Smooth muscle cell (in vitro differentiated cells): Measurements from ENCODE around the gene PITPNM3. TPM values are rescaled to one million over a fixed set of nuclear protein-coding genes. Genes with fewer than 3 reads are reported as not detected.

Experiments used
- DNase-seq: peaks from one replicate; lab custom pipeline; 2025; ENCODE audit not compliant: unreplicated experiment; lab: John Stamatoyannopoulos, UW
- H2AFZ ChIP-seq: fragments of 200-600 bp; sonication (generic); 2 replicates; pipeline ENCODE4 v1.6.0; 2016; ENCODE audit warnings: antibody characterized with exemption, low read depth, mild to moderate bottlenecking
- H3F3A ChIP-seq: fragments of 200-600 bp; sonication (generic); 2 replicates; pipeline ENCODE4 v1.6.0; 2017; ENCODE audit warnings: antibody characterized with exemption, low read depth
- H3K27ac ChIP-seq: fragments of 200-600 bp; sonication (generic); 2 replicates; pipeline ENCODE4 v1.5.1; 2016; ENCODE audit warnings: low read depth, mild to moderate bottlenecking
- H3K27me3 ChIP-seq: fragments of 200-600 bp; sonication (generic); 2 replicates; pipeline ENCODE4 v1.6.1; 2016; ENCODE audit warnings: low read depth, mild to moderate bottlenecking
- H3K36me3 ChIP-seq: fragments of 200-600 bp; sonication (generic); 2 replicates; pipeline ENCODE4 v1.5.1; 2016; ENCODE audit warnings: low read depth
- H3K4me1 ChIP-seq: fragments of 200-600 bp; sonication (generic); 2 replicates; pipeline ENCODE4 v1.5.1; 2016; ENCODE audit warnings: low read depth
- H3K4me2 ChIP-seq: fragments of 200-600 bp; sonication (generic); 2 replicates; pipeline ENCODE4 v1.6.0; 2016; ENCODE audit warnings: mild to moderate bottlenecking
- H3K4me3 ChIP-seq: fragments of 200-600 bp; sonication (generic); 2 replicates; pipeline ENCODE4 v1.5.1; 2016; ENCODE audit warnings: mild to moderate bottlenecking
- H3K79me2 ChIP-seq: fragments of 200-600 bp; sonication (generic); 2 replicates; pipeline ENCODE4 v1.6.0; 2016; ENCODE audit warnings: low read depth, mild to moderate bottlenecking
- H3K9ac ChIP-seq: fragments of 200-600 bp; sonication (generic); 2 replicates; pipeline ENCODE4 v1.6.0; 2016; ENCODE audit warnings: low read depth
- H3K9me3 ChIP-seq: fragments of 200-600 bp; sonication (generic); replicated peaks from 2 replicates; pipeline ENCODE4 v1.5.1; 2016; ENCODE audit warnings: low read depth
- H4K20me1 ChIP-seq: fragments of 200-600 bp; sonication (generic); 2 replicates; pipeline ENCODE4 v1.6.0; 2016; ENCODE audit warnings: low read depth
- WGBS: methylation state at CpG from one replicate; pipeline ENCODE4 v1.1.7; 2016; ENCODE audit warnings: low lambda C conversion rate; 5-methylcytosine and 5-hydroxymethylcytosine counted together
- polyA plus RNA-seq: library from polyadenylated mRNA; unstranded; fragments of >200 nt; fragmentation: Nextera tagmentation; extraction: Ambion mirVana; gene quantifications from 2 replicates; pipeline ENCODE4 v1.2.1, GENCODE V29; 2016
- total RNA-seq: library from RNA; depleted of rRNA; stranded (reverse); fragments of >200 nt; gene quantifications from 2 replicates; pipeline ENCODE4 v1.2.3, GENCODE V29; 2014
- TF ChIP-seq, protein P1 (sequence below): fragments of 200-600 bp; sonication (generic); IDR thresholded peaks from 2 replicates; pipeline ENCODE4 v1.5.1; 2017; ENCODE audit warnings: borderline replicate concordance, mild to moderate bottlenecking, antibody characterized with exemption; ENCODE audit not compliant: insufficient read depth, poor library complexity, severe bottlenecking

PITPNM3 gene
- total and polyA plus RNA-seq, 2 experiments from 2014 or later: 2.4 to 2.6 TPM

DNA sequence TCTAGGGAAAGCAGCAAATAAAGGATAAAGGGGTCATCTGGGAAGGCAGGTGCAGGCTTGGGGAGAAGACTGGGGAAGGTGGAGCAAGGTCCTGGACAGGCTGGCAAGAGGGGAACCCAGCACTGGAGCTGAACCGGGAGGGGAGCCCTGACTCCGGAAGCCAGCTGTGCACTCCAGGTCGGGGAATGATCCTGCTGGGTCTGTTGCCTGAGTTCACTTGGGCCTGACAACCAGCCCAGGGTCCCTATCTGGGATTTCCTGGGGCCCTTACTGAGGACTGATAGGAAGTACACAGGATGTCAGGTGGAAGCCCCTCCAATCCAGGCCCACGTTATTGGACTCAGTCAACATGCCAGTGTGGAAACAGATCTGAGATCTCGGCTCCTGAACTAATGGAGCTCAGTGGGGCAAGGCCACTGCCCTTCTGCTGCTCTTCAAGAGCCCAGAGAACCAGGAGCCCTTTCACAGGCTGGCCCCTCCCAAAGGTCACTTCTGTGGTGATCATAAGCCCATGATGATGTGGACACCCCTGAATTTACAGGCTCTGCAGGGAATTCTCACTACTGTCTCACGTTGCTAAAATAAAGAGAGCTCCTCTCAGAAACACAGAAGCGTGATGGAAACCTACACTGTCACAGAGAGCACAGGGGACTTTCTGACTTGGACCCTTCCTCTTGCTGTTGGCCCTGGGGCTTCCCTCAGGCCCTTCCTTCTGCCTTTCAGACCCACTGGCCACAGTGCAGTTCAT, 19.9 kb upstream of the PITPNM3 start:
- no peaks in the 10 kb centered on the region for H3K79me2 ChIP-seq
- H3K9ac ChIP-seq: no peak overlapping the region
- peaks cover 13% of the 10 kb centered on the region for H3K4me1 ChIP-seq
- H3K27me3 ChIP-seq: no peaks in the 10 kb centered on the region
- no peak for DNase-seq
- H3K4me2 ChIP-seq: no peak overlapping the region
- H3K36me3 ChIP-seq: peaks cover 5% of the 10 kb centered on the region
- no peaks in the 10 kb centered on the region for H3F3A ChIP-seq
- H2AFZ ChIP-seq: no peak overlapping the region
- peaks cover 7% of the 10 kb centered on the region for H4K20me1 ChIP-seq
- 95% methylated on average over 7 of the region's 7 CpGs for WGBS
- TF ChIP-seq, protein P1, sequence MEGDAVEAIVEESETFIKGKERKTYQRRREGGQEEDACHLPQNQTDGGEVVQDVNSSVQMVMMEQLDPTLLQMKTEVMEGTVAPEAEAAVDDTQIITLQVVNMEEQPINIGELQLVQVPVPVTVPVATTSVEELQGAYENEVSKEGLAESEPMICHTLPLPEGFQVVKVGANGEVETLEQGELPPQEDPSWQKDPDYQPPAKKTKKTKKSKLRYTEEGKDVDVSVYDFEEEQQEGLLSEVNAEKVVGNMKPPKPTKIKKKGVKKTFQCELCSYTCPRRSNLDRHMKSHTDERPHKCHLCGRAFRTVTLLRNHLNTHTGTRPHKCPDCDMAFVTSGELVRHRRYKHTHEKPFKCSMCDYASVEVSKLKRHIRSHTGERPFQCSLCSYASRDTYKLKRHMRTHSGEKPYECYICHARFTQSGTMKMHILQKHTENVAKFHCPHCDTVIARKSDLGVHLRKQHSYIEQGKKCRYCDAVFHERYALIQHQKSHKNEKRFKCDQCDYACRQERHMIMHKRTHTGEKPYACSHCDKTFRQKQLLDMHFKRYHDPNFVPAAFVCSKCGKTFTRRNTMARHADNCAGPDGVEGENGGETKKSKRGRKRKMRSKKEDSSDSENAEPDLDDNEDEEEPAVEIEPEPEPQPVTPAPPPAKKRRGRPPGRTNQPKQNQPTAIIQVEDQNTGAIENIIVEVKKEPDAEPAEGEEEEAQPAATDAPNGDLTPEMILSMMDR: no peak
- no peak overlapping the region for H3K4me3 ChIP-seq
- H3K27ac ChIP-seq: peak overlapping the region; percentile 55
- H3K9me3 ChIP-seq: no peaks in the 10 kb centered on the region

DNA sequence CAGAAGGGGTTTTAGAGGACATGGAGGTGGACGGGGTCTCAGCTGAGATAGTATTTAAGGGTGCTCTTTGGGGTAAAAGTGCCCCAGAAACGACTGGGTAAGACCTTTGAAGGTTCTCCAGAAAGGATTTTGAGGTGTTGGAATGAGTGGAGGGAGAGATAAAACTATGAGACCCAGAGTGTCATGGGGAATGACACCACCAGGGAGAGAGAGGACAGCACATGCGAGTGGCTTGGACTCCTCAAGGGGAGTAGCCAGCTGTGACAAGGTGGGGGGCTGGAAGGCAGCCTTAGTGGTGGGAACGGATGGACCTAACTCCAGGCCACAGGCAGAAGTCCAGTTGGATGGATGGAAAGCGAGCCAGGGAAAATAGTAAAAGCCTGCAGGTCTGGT, 19.2 kb upstream of the PITPNM3 start:
- Histone ChIP-seq H3F3A (no peaks in the 10 kb centered on the region), H3K4me3 (no peak overlapping the region), H3K4me2 (peak overlapping the region; percentile 68), H4K20me1 (peaks cover 7% of the 10 kb centered on the region), H3K4me1 (peaks cover 17% of the 10 kb centered on the region), H3K9ac (no peak overlapping the region), H2AFZ (no peak overlapping the region), H3K27ac (peak overlapping the region; percentile 55), H3K36me3 (peaks cover 5% of the 10 kb centered on the region), H3K9me3 (no peaks in the 10 kb centered on the region), H3K79me2 (no peaks in the 10 kb centered on the region), H3K27me3 (no peaks in the 10 kb centered on the region)
- DNase-seq: no peak
- WGBS: 83% methylated on average over 5 of the region's 5 CpGs
- TF ChIP-seq, protein P1: no peak

DNA sequence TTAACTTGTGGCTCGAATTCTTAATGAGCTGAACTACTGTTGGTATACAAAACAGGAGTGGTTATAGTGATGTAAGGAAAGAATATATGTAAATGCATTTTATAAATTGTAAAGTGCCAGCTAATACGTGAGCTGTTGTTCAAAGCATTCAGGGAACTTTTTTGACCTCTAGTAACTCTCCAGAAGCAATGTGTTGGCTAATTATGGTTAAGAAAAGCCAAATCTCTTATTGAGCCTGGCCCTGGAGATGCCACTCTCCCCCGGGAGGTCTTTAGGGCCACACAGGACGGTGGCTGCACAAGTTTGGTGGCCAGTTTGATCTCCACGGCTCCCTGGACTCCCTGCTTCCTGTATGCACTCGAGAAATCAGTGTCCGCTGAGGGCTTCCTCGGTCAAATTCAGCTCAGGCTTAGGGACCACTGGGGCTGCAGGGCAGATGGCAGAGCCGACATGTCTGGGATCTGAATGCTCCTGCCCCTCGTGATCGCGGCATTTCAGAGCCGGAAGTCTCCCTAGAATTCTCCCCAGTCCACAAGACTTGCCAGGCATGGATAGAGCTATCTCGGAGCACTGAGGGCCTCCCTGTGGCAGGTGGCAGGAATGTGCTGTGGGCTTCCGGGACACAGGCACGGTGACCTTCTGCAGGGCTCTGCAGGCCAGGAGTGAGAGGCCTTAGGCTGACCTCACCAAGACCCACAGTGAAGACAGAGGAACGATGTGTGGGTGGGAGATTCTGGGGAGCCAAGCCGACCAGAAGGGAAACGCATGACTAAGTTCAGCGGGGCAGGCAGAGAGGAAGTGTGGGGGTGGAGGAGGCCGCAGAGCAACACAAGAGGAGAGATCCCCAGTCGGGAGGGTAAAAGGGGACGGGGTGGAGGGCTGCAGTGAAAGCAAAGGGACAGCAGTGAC, 18.6 kb upstream of the PITPNM3 start:
- peaks cover 7% of the 10 kb centered on the region for H4K20me1 ChIP-seq
- H3F3A ChIP-seq: no peaks in the 10 kb centered on the region
- no peaks in the 10 kb centered on the region for H3K9me3 ChIP-seq
- peaks cover 17% of the 10 kb centered on the region for H3K4me1 ChIP-seq
- peak overlapping the region; percentile 55 for H3K27ac ChIP-seq
- WGBS: 58% methylated on average over 23 of the region's 23 CpGs
- peaks cover 5% of the 10 kb centered on the region for H3K36me3 ChIP-seq
- H3K27me3 ChIP-seq: no peaks in the 10 kb centered on the region
- H3K4me2 ChIP-seq: peak overlapping the region; percentile 68
- no peak for DNase-seq
- H3K9ac ChIP-seq: no peak overlapping the region
- H2AFZ ChIP-seq: no peak overlapping the region
- TF ChIP-seq, protein P1: no peak
- no peak overlapping the region for H3K4me3 ChIP-seq
- H3K79me2 ChIP-seq: no peaks in the 10 kb centered on the region
